Mesendoderm (in vitro differentiated cells): ENCODE measurements around the gene RABGAP1.

ENCODE experiments used
- DNase-seq: peaks from one replicate; pipeline ENCODE4 v3.0.0; 2013
- H2AK5ac ChIP-seq: 2 replicates; pipeline ENCODE4 v1.6.1; 2013; ENCODE audit warnings: low read length, inconsistent platforms
- H2BK120ac ChIP-seq: 2 replicates; pipeline ENCODE4 v1.6.1; 2013; ENCODE audit warnings: low read depth, mild to moderate bottlenecking, low read length, moderate library complexity, mixed read lengths
- H2BK15ac ChIP-seq: replicated peaks from 2 replicates; pipeline ENCODE4 v1.6.1; 2013; ENCODE audit warnings: low read depth, mild to moderate bottlenecking, moderate library complexity
- H2BK5ac ChIP-seq: 2 replicates; pipeline ENCODE4 v1.6.1; 2013; ENCODE audit warnings: low read length, inconsistent platforms
- H3K18ac ChIP-seq: 2 replicates; pipeline ENCODE4 v1.6.1; 2013; ENCODE audit warnings: mild to moderate bottlenecking, low read length, mixed read lengths
- H3K23ac ChIP-seq: one replicate; pipeline ENCODE4 v1.6.1; 2013; ENCODE audit warnings: low read length
- H3K27ac ChIP-seq: 2 replicates; pipeline ENCODE4 v1.5.1; 2013; ENCODE audit warnings: low read depth, mild to moderate bottlenecking, inconsistent platforms, low read length, moderate library complexity
- H3K27me3 ChIP-seq: 2 replicates; pipeline ENCODE4 v1.6.1; 2013; ENCODE audit warnings: low read length, control low read depth, mild to moderate bottlenecking, inconsistent platforms; ENCODE audit not compliant: insufficient read depth, poor library complexity
- H3K36me3 ChIP-seq: 2 replicates; pipeline ENCODE4 v1.6.1; 2013; ENCODE audit warnings: low read length, inconsistent platforms; ENCODE audit not compliant: control insufficient read depth, insufficient read depth
- H3K4ac ChIP-seq: one replicate; pipeline ENCODE4 v1.6.1; 2013; ENCODE audit warnings: low read depth, mild to moderate bottlenecking, low read length, moderate library complexity
- H3K4me1 ChIP-seq: 2 replicates; pipeline ENCODE4 v1.6.1; 2013; ENCODE audit warnings: low read depth, low read length, inconsistent platforms; ENCODE audit not compliant: control insufficient read depth
- H3K4me2 ChIP-seq: 2 replicates; pipeline ENCODE4 v1.6.1; 2013; ENCODE audit warnings: low read length
- H3K4me3 ChIP-seq: 2 replicates; pipeline ENCODE4 v1.5.1; 2013; ENCODE audit warnings: mild to moderate bottlenecking, low read length
- H3K56ac ChIP-seq: one replicate; pipeline ENCODE4 v1.6.1; 2013; ENCODE audit warnings: low read length
- H3K79me1 ChIP-seq: 2 replicates; pipeline ENCODE4 v1.6.1; 2013; ENCODE audit warnings: low read length, inconsistent platforms
- H3K79me2 ChIP-seq: 2 replicates; pipeline ENCODE4 v1.6.1; 2013; ENCODE audit warnings: mild to moderate bottlenecking, low read length; ENCODE audit not compliant: control insufficient read depth, insufficient read depth
- H3K9ac ChIP-seq: 2 replicates; pipeline ENCODE4 v1.6.1; 2013; ENCODE audit warnings: low read length, inconsistent platforms
- H4K5ac ChIP-seq: one replicate; pipeline ENCODE4 v1.6.1; 2013; ENCODE audit warnings: low read length
- H4K8ac ChIP-seq: one replicate; pipeline ENCODE4 v1.6.1; 2013; ENCODE audit warnings: low read depth, mild to moderate bottlenecking, control low read depth, low read length, moderate library complexity
- WGBS: extraction: QIAGEN DNeasy Blood & Tissue Kit; methylation state at CpG from one replicate; pipeline ENCODE4 v1.1.7; 2013; ENCODE audit warnings: low lambda C conversion rate, missing lambda C conversion rate; ENCODE audit not compliant: insufficient coverage; ENCODE audit errors: extremely low coverage; 5-methylcytosine and 5-hydroxymethylcytosine counted together

The RABGAP1 gene

GRCh38 chr9:122929796-122930354, 10.9 kb upstream of the RABGAP1 start:
- Histone ChIP-seq H3K27ac (no peak overlapping the region), H3K56ac (no peak overlapping the region), H4K5ac (no peak overlapping the region), H2BK5ac (no peak overlapping the region), H3K4me2 (no peak overlapping the region), H3K36me3 (no peaks in the 10 kb centered on the region), H2BK15ac (no peak overlapping the region), H3K4me1 (peaks cover 4% of the 10 kb centered on the region), H2AK5ac (no peak overlapping the region), H2BK120ac (no peak overlapping the region), H3K9ac (no peak overlapping the region), H3K4me3 (no peak overlapping the region), H3K18ac (no peak overlapping the region), H3K79me1 (peaks cover 13% of the 10 kb centered on the region), H3K4ac (no peak overlapping the region), H4K8ac (no peak overlapping the region), H3K27me3 (no peaks in the 10 kb centered on the region), H3K23ac (no peak overlapping the region), H3K79me2 (peaks cover 39% of the 10 kb centered on the region)
- no CpG with 5 or more reads among the region's 1 CpG for WGBS
- no peak for DNase-seq

- peak overlapping the region; percentile 61 for H3K27ac ChIP-seq
- H2AK5ac ChIP-seq = no peak overlapping the region
- DNase-seq = no peak
- peak overlapping the region; percentile 78 for H4K8ac ChIP-seq
- H2BK15ac ChIP-seq = no peak overlapping the region
- peak overlapping the region; percentile 78 for H3K9ac ChIP-seq
- peaks cover 39% of the 10 kb centered on the region for H3K79me2 ChIP-seq
- peak overlapping the region; percentile 96 for H3K18ac ChIP-seq
- H3K4me2 ChIP-seq = peak overlapping the region; percentile 60
- no peak overlapping the region for H3K4ac ChIP-seq
- H2BK120ac ChIP-seq = no peak overlapping the region
- H3K27me3 ChIP-seq = no peaks in the 10 kb centered on the region
- peak overlapping the region; percentile 89 for H3K56ac ChIP-seq
- no peak overlapping the region for H3K23ac ChIP-seq
- H3K36me3 ChIP-seq = no peaks in the 10 kb centered on the region
- WGBS = no CpG with 5 or more reads among the region's 10 CpGs
- H3K4me1 ChIP-seq = peaks cover 4% of the 10 kb centered on the region
- H4K5ac ChIP-seq = no peak overlapping the region
- peaks cover 13% of the 10 kb centered on the region for H3K79me1 ChIP-seq
- H3K4me3 ChIP-seq = peak overlapping the region; percentile 79
- H2BK5ac ChIP-seq = no peak overlapping the region
Measured at GRCh38 chr9:122930541-122931225, 10.1 kb upstream of the RABGAP1 start.

- peak; percentile 98 for DNase-seq
- peaks cover 1% of the 10 kb centered on the region for H3K36me3 ChIP-seq
- H4K5ac ChIP-seq = no peak within 1 kb of the TSS
- peaks cover 4% of the 10 kb centered on the region for H3K4me1 ChIP-seq
- WGBS = no CpG with 5 or more reads among the region's 51 CpGs
- no peaks in the 10 kb centered on the region for H3K27me3 ChIP-seq
- H2AK5ac ChIP-seq = no peak within 1 kb of the TSS
- H2BK15ac ChIP-seq = no peak within 1 kb of the TSS
- H3K4me2 ChIP-seq = peak within 1 kb of the TSS; percentile 60
- H2BK120ac ChIP-seq = no peak within 1 kb of the TSS
- peak within 1 kb of the TSS; percentile 64 for H3K27ac ChIP-seq
- no peak within 1 kb of the TSS for H3K23ac ChIP-seq
- H3K4ac ChIP-seq = peak within 1 kb of the TSS; percentile 92
- peaks cover 17% of the 10 kb centered on the region for H3K79me1 ChIP-seq
- peak within 1 kb of the TSS; percentile 96 for H3K18ac ChIP-seq
- H3K9ac ChIP-seq = peak within 1 kb of the TSS; percentile 78
- H3K56ac ChIP-seq = peak within 1 kb of the TSS; percentile 90
- peaks cover 45% of the 10 kb centered on the region for H3K79me2 ChIP-seq
- H4K8ac ChIP-seq = peak within 1 kb of the TSS; percentile 78
- H2BK5ac ChIP-seq = no peak within 1 kb of the TSS
- H3K4me3 ChIP-seq = peak within 1 kb of the TSS; percentile 79
Measured at GRCh38 chr9:122931226-122932121, 9.3 kb upstream of the RABGAP1 start, which contains the start of gene ZBTB26. ZBTB26 (minus strand) TSS chr9:122931512; CDS start chr9:122919934, 11,578 bp downstream.

GRCh38 chr9:122936464-122936863, 4.4 kb upstream of the RABGAP1 start:
- no peak for DNase-seq
- H3K4me1 ChIP-seq = no peaks in the 10 kb centered on the region

GRCh38 chr9:122936883-122937282, 3.9 kb upstream of the RABGAP1 start:
- H3K79me2 ChIP-seq = peaks cover 25% of the 10 kb centered on the region
- H2AK5ac ChIP-seq = no peak overlapping the region
- no peak overlapping the region for H3K56ac ChIP-seq
- H4K5ac ChIP-seq = no peak overlapping the region
- no peak overlapping the region for H2BK15ac ChIP-seq
- H3K23ac ChIP-seq = no peak overlapping the region
- H3K4me3 ChIP-seq = no peak overlapping the region
- no peaks in the 10 kb centered on the region for H3K27me3 ChIP-seq
- H3K79me1 ChIP-seq = peaks cover 4% of the 10 kb centered on the region
- DNase-seq = no peak
- H3K4me2 ChIP-seq = no peak overlapping the region
- H3K4me1 ChIP-seq = no peaks in the 10 kb centered on the region
- no peak overlapping the region for H2BK5ac ChIP-seq
- H3K18ac ChIP-seq = no peak overlapping the region
- H3K27ac ChIP-seq = no peak overlapping the region
- H3K36me3 ChIP-seq = peaks cover 1% of the 10 kb centered on the region
- no peak overlapping the region for H3K4ac ChIP-seq
- no peak overlapping the region for H3K9ac ChIP-seq
- H4K8ac ChIP-seq = no peak overlapping the region
- H2BK120ac ChIP-seq = no peak overlapping the region
- no CpG with 5 or more reads among the region's 1 CpG for WGBS

More at GRCh38 chr9:122936464-122936863, 4.4 kb upstream of the RABGAP1 start:
- H3K56ac ChIP-seq = no peak overlapping the region
- H3K79me1 ChIP-seq = peaks cover 4% of the 10 kb centered on the region
- no peak overlapping the region for H3K4me3 ChIP-seq
- peaks cover 1% of the 10 kb centered on the region for H3K36me3 ChIP-seq
- no peak overlapping the region for H3K4ac ChIP-seq
- no peaks in the 10 kb centered on the region for H3K27me3 ChIP-seq
- no peak overlapping the region for H2AK5ac ChIP-seq
- H4K8ac ChIP-seq = no peak overlapping the region
- H2BK120ac ChIP-seq = no peak overlapping the region
- H3K23ac ChIP-seq = no peak overlapping the region
- no peak overlapping the region for H3K18ac ChIP-seq
- no peak overlapping the region for H3K9ac ChIP-seq
- no peak overlapping the region for H2BK15ac ChIP-seq
- no peak overlapping the region for H3K4me2 ChIP-seq
- H4K5ac ChIP-seq = no peak overlapping the region
- H3K79me2 ChIP-seq = peaks cover 25% of the 10 kb centered on the region
- no CpG with 5 or more reads among the region's 5 CpGs for WGBS
- no peak overlapping the region for H2BK5ac ChIP-seq
- H3K27ac ChIP-seq = no peak overlapping the region
